HepG2 (cell line): ENCODE results near the gene ZNF429. TPM values are rescaled to one million over a fixed set of nuclear protein-coding genes. Genes with fewer than 3 reads are reported as not detected.

Source experiments
- ATAC-seq: fragments of 200-7000 bp; cut with Tn5 transposase; 3 replicates; pipeline ENCODE4 v1.9.1; 2020; ENCODE audit warnings: mild to moderate bottlenecking, moderate library complexity
- BruUV-seq: library from RNA; stranded (reverse); fragments of 400-500 nt; replicated peaks from 2 replicates; lab custom pipeline; 2021; lab: Mats Ljungman, UMichigan
- CTCF ChIA-PET: fragments of 300-600 bp; formaldehyde crosslinking; extraction: SDS; loops from one replicate; lab custom pipeline; 2021; ENCODE audit warnings: low total read pairs, inconsistent platforms, low intra/inter-chr PET ratio; lab: Yijun Ruan, JAX
- POLR2A ChIA-PET: fragments of 350-600 bp; sonication (Branson Sonifier 250); formaldehyde crosslinking; loops from one replicate; lab custom pipeline; 2020; ENCODE audit warnings: antibody characterized with exemption, inconsistent platforms; lab: Yijun Ruan, JAX
- DNase-seq: peaks from one replicate; pipeline ENCODE4 v3.0.0-alpha.2; 2015; ENCODE audit warnings: low spot score
- FAIRE-seq: peaks from 3 replicates; lab custom pipeline; 2011; peaks lifted over from hg19 to GRCh38; lab: Jason Lieb, UNC
- H2AFZ ChIP-seq: one replicate; pipeline ENCODE4 v1.6.1; 2011; ENCODE audit warnings: low read length, inconsistent platforms
- H3K27ac ChIP-seq: fragments of 300-600 bp; 3 replicates; pipeline ENCODE4 v1.8.0; 2011; ENCODE audit warnings: mixed run types, mild to moderate bottlenecking, mixed read lengths, low read length, inconsistent platforms; ENCODE audit not compliant: insufficient read depth; ENCODE audit errors: extremely low read length
- H3K27me3 ChIP-seq, 2 experiments: fragments of 200-600 bp in 1 of 2; 2 replicates in 1 of 2; 3 replicates in 1 of 2; pipeline versions ENCODE4 v1.6.0 to v1.8.0; 2011; ENCODE audit warnings: low read length in 2 of 2, mild to moderate bottlenecking in 2 of 2, moderate library complexity in 2 of 2, inconsistent platforms in 1 of 2; ENCODE audit not compliant: insufficient read depth in 2 of 2, control insufficient read depth in 1 of 2
- H3K36me3 ChIP-seq, 2 experiments: fragments of 200-600 bp in 1 of 2; replicated peaks in 1 of 2; 2 replicates in 1 of 2; 3 replicates in 1 of 2; pipeline versions ENCODE4 v1.5.1 to v1.8.0; 2011; ENCODE audit warnings: low read length in 2 of 2, inconsistent platforms in 1 of 2; ENCODE audit not compliant: insufficient read depth in 2 of 2, control insufficient read depth in 1 of 2
- H3K4me1 ChIP-seq: 2 replicates; pipeline ENCODE4 v1.5.1; 2012; ENCODE audit warnings: low read length, inconsistent platforms; ENCODE audit not compliant: insufficient read depth
- H3K4me2 ChIP-seq: 2 replicates; pipeline ENCODE4 v1.6.0; 2011; ENCODE audit warnings: low read depth, low read length, inconsistent platforms
- H3K4me3 ChIP-seq, 3 experiments: fragments of 200-600 bp in 1 of 3; sonication (generic), shearing (Covaris generic) in 1 of 3; replicated peaks in 1 of 3; 2 replicates each; pipeline ENCODE4 v1.5.1; 2011 to 2016; ENCODE audit warnings: low read length in 3 of 3, inconsistent platforms in 2 of 3, low read depth in 2 of 3, mild to moderate bottlenecking in 2 of 3, control low read depth in 1 of 3, mixed read lengths in 1 of 3; ENCODE audit not compliant: insufficient read depth in 1 of 3
- H3K79me2 ChIP-seq: one replicate; pipeline ENCODE4 v1.6.1; 2011; ENCODE audit warnings: low read length, inconsistent platforms; ENCODE audit not compliant: insufficient read depth
- H3K9ac ChIP-seq: 2 replicates; pipeline ENCODE4 v1.6.0; 2011; ENCODE audit warnings: mild to moderate bottlenecking, low read depth, low read length, inconsistent platforms; ENCODE audit not compliant: insufficient read depth
- H3K9me3 ChIP-seq: 2 replicates; pipeline ENCODE4 v1.5.1; 2012; ENCODE audit warnings: mild to moderate bottlenecking, low read length
- H4K20me1 ChIP-seq: 2 replicates; pipeline ENCODE4 v1.6.0; 2011; ENCODE audit warnings: inconsistent platforms, mild to moderate bottlenecking, low read length, moderate library complexity; ENCODE audit not compliant: insufficient read depth
- ERF ChIP-seq: IDR thresholded peaks from 2 replicates; pipeline ENCODE4 v1.6.1; 2018; ENCODE audit warnings: missing biosample characterization, missing genetic modification reagents
- EZH2 ChIP-seq: conservative IDR thresholded peaks from 2 replicates; pipeline ENCODE4 v1.6.1; 2012; ENCODE audit warnings: mild to moderate bottlenecking, low read depth, low read length, moderate library complexity
- HOXA5 ChIP-seq: sonication (generic); formaldehyde crosslinking; IDR thresholded peaks from 2 replicates; pipeline ENCODE4 v1.4.0; 2020; ENCODE audit warnings: missing genetic modification reagents
- IRF2 ChIP-seq: IDR thresholded peaks from 2 replicates; pipeline ENCODE4 v1.6.1; 2018; ENCODE audit warnings: missing genetic modification reagents, missing compliant biosample characterization
- JARID2 ChIP-seq: sonication (generic); formaldehyde crosslinking; IDR thresholded peaks from 2 replicates; pipeline ENCODE4 v1.8.1; 2023; ENCODE audit warnings: missing genetic modification reagents, inconsistent platforms; ENCODE audit not compliant: insufficient replicate concordance
- MAFF ChIP-seq: IDR thresholded peaks from 2 replicates; pipeline ENCODE4 v1.6.1; 2011; ENCODE audit warnings: low read depth, low read length, improper control_type of control experiment
- MXI1 ChIP-seq: IDR thresholded peaks from 3 replicates; pipeline ENCODE4 v1.6.1; 2012; ENCODE audit warnings: low read depth, low read length, inconsistent platforms, borderline replicate concordance
- PHF21A ChIP-seq: sonication (generic); formaldehyde crosslinking; IDR thresholded peaks from 2 replicates; pipeline ENCODE4 v1.5.0; 2020; ENCODE audit warnings: mild to moderate bottlenecking, missing genetic modification reagents
- SCMH1 ChIP-seq: sonication (generic); formaldehyde crosslinking; IDR thresholded peaks from 2 replicates; pipeline ENCODE4 v1.9.0; 2021; ENCODE audit warnings: missing genetic modification reagents, mild to moderate bottlenecking, borderline replicate concordance
- SIN3B ChIP-seq: fragments of 150-350 bp; IDR thresholded peaks from 2 replicates; pipeline ENCODE4 v1.6.1; 2014; ENCODE audit warnings: low read length
- SP1 ChIP-seq, 2 experiments: fragments of 450-650 bp in 1 of 2; sonication (generic) in 1 of 2; formaldehyde crosslinking in 1 of 2; IDR thresholded peaks; 2 replicates each; pipeline versions ENCODE4 v1.4.0 to v1.6.1; 2016 to 2020; ENCODE audit warnings: missing genetic modification reagents in 1 of 2
- SP140L ChIP-seq: sonication (generic); formaldehyde crosslinking; IDR thresholded peaks from 2 replicates; pipeline ENCODE4 v1.4.0; 2020; ENCODE audit warnings: missing genetic modification reagents, borderline replicate concordance
- SSRP1 ChIP-seq: IDR thresholded peaks from 2 replicates; pipeline ENCODE4 v1.6.1; 2016; ENCODE audit warnings: control low read depth
- ZFP90 ChIP-seq: sonication (generic); formaldehyde crosslinking; IDR thresholded peaks from 2 replicates; pipeline ENCODE4 v1.8.0; 2022; ENCODE audit warnings: missing genetic modification reagents, mild to moderate bottlenecking, inconsistent platforms, borderline replicate concordance
- ZNF841 ChIP-seq: sonication (generic); formaldehyde crosslinking; IDR thresholded peaks from 2 replicates; pipeline ENCODE4 v1.8.1; 2023; ENCODE audit warnings: missing genetic modification reagents, borderline replicate concordance
- ZNF883 ChIP-seq: sonication (generic); formaldehyde crosslinking; IDR thresholded peaks from 2 replicates; pipeline ENCODE4 v1.5.1; 2020; ENCODE audit warnings: mild to moderate bottlenecking, missing genetic modification reagents; ENCODE audit errors: not compliant biosample characterization
- WGBS: methylation state at CpG from one replicate; pipeline ENCODE4 v1.1.6; 2017; ENCODE audit warnings: low lambda C conversion rate; 5-methylcytosine and 5-hydroxymethylcytosine counted together
- in situ Hi-C: cut with HindIII; loops from 2 replicates; pipeline ENCODE4 v1.10.0; 2017; ENCODE audit warnings: low pct_unique_long_range_greater_than_20kb; ENCODE audit not compliant: extremely low pct_ligation_motif_present
- intact Hi-C: fragments of 100-400 bp; cut with micrococcal nuclease; formaldehyde crosslinking; loops from one replicate; pipeline ENCODE4 v1.10.0; 2022; ENCODE audit not compliant: unreplicated experiment
- polyA plus RNA-seq, 8 experiments: library from polyadenylated mRNA; depleted of rRNA in 3 of 8; stranded (reverse) in 7 of 8; unstranded in 1 of 8; fragments of >200 nt; fragmentation: Illumina TruSeq in 4 of 8; extraction: Trizol in 4 of 8; gene quantifications; 2 replicates each; pipeline versions ENCODE4 v1.2.1 to v1.2.3, GENCODE V29; 2011 to 2016; ENCODE audit warnings: low read depth in 4 of 8, missing spikeins in 1 of 8, mixed read lengths in 1 of 8; ENCODE audit not compliant: insufficient read depth in 1 of 8
- total RNA-seq, 5 experiments: library from RNA; depleted of rRNA; stranded (reverse); fragments of >200 nt; fragmentation: Illumina TruSeq; extraction: Trizol; gene quantifications; 2 replicates each; pipeline ENCODE4 v1.2.3, GENCODE V29; 2016; ENCODE audit warnings: low read depth in 1 of 5
- TF ChIP-seq, protein P1 (sequence below): sonication (generic); formaldehyde crosslinking; IDR thresholded peaks from 2 replicates; pipeline ENCODE4 v1.4.0; 2020; ENCODE audit warnings: missing genetic modification reagents
- TF ChIP-seq, protein P2 (sequence below): sonication (generic); formaldehyde crosslinking; conservative IDR thresholded peaks from 2 replicates; pipeline ENCODE4 v1.5.0; 2020; ENCODE audit warnings: missing genetic modification reagents

Gene ZNF429
- total and polyA plus RNA-seq, 2 of the 13 experiments (the other 11 are each of a cell fraction or from before 2014, with no cell fraction given) = 3.3 to 3.4 TPM

DNA sequence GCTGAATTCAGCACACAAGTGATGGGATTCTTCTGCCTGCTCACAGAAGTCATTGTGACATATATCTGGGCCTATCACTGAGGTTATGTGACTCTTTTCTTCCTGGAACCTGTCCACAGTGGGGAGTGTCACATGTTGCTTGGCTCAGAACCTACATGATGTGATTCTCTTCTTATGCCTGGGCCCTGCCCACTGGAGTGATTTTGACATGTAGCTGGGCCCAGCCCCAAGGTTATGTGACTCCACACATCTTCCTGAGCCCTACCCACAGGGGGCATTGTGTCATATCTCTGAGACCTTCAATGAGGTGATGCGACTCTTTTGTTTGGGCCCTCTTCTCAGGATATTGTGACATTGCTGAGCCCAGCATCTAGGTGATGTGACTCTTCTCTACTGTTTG is 17.4 kb upstream of the ZNF429 start:
- no peak for FAIRE-seq
- in situ Hi-C loops = no loop called here

More for the DNA sequence above, 17.4 kb upstream of the ZNF429 start:
- no peaks in the 10 kb centered on the region for H3K4me1 ChIP-seq
- BruUV-seq = no TSS peak
- no peak for DNase-seq
- no peak for TF ChIP-seq SP1 (IDR thresholded peaks at IDR 0.05)
- TF ChIP-seq SP1 (CRISPR knock-in tag; IDR thresholded peaks at IDR 0.05) = no peak
- TF ChIP-seq EZH2 = no peak
- no peak for TF ChIP-seq ZFP90 (CRISPR knock-in tag)
- TF ChIP-seq IRF2 (CRISPR knock-in tag) = no peak
- no peak for TF ChIP-seq SP140L
- TF ChIP-seq SIN3B = no peak
- no peak for TF ChIP-seq JARID2 (CRISPR knock-in tag)
- TF ChIP-seq SCMH1 (CRISPR knock-in tag) = no peak
- no peak for TF ChIP-seq ZNF841
- no peak for TF ChIP-seq MXI1
- no peak for TF ChIP-seq SSRP1 (CRISPR knock-in tag)
- no peak for TF ChIP-seq MAFF
- TF ChIP-seq, protein P1, sequence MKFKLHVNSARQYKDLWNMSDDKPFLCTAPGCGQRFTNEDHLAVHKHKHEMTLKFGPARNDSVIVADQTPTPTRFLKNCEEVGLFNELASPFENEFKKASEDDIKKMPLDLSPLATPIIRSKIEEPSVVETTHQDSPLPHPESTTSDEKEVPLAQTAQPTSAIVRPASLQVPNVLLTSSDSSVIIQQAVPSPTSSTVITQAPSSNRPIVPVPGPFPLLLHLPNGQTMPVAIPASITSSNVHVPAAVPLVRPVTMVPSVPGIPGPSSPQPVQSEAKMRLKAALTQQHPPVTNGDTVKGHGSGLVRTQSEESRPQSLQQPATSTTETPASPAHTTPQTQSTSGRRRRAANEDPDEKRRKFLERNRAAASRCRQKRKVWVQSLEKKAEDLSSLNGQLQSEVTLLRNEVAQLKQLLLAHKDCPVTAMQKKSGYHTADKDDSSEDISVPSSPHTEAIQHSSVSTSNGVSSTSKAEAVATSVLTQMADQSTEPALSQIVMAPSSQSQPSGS (CRISPR knock-in tag) = no peak
- TF ChIP-seq HOXA5 (CRISPR knock-in tag) = no peak
- TF ChIP-seq, protein P2, sequence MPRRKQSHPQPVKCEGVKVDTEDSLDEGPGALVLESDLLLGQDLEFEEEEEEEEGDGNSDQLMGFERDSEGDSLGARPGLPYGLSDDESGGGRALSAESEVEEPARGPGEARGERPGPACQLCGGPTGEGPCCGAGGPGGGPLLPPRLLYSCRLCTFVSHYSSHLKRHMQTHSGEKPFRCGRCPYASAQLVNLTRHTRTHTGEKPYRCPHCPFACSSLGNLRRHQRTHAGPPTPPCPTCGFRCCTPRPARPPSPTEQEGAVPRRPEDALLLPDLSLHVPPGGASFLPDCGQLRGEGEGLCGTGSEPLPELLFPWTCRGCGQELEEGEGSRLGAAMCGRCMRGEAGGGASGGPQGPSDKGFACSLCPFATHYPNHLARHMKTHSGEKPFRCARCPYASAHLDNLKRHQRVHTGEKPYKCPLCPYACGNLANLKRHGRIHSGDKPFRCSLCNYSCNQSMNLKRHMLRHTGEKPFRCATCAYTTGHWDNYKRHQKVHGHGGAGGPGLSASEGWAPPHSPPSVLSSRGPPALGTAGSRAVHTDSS (CRISPR knock-in tag) = no peak
- TF ChIP-seq ERF (CRISPR knock-in tag) = no peak
- no peak for TF ChIP-seq ZNF883
- no peak for TF ChIP-seq PHF21A (CRISPR knock-in tag)
- TF ChIP-seq, all 625 proteins: peak for 0
- ATAC-seq = no peak
- H3K9ac ChIP-seq = no peak overlapping the region
- no peaks in the 10 kb centered on the region for H3K27me3 ChIP-seq
- H3K79me2 ChIP-seq = no peaks in the 10 kb centered on the region
- no peaks in the 10 kb centered on the region for H4K20me1 ChIP-seq
- no peak overlapping the region for H3K4me2 ChIP-seq
- intact Hi-C loops = no loop called here
- no peak overlapping the region for H3K4me3 ChIP-seq
- 25% methylated on average over 1 of the region's 1 CpG for WGBS
- ChIA-PET POLR2A (no interaction called here), CTCF (no interaction called here)
- H3K27ac ChIP-seq = no peak overlapping the region
- peaks cover 81% of the 10 kb centered on the region for H3K9me3 ChIP-seq
- no peaks in the 10 kb centered on the region for H3K36me3 ChIP-seq
- no peak overlapping the region for H2AFZ ChIP-seq
